GM10266 (cell line): ENCODE data around the gene MERTK.
"Not testable (repeated sequence)": the region's sequence is repeated elsewhere in the genome, so short reads cannot be mapped to it uniquely, and the experiment has no call there.

ENCODE experiments used
- DNase-seq: peaks from one replicate; pipeline ENCODE4 v3.0.0; 2012; ENCODE audit errors: extremely low spot score
- TF ChIP-seq, protein P1 (sequence below): IDR thresholded peaks from 2 replicates; pipeline ENCODE4 v1.5.1; 2012; ENCODE audit warnings: mild to moderate bottlenecking, low read depth; ENCODE audit not compliant: control insufficient read depth, insufficient read depth; ENCODE audit errors: missing control alignments

Gene MERTK

DNA sequence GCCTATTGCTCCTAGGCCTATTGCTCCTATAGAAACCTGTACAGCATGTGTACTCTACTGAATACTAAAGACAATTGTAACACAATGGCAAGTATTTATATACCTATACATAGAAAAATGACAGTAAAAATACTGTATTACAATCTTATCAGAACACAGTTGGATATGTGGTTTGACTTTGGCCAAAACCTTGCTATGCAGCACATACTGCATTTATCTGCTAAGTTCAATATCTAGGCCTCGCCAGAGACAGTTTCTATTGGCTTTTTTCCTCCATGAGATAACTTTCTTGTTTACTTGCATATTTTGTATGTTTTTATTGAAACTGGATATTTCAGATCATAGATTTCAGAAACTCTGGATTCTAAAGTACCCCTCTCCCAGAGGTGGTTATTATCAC, 137.4 kb downstream of the MERTK start:
- TF ChIP-seq, protein P1, sequence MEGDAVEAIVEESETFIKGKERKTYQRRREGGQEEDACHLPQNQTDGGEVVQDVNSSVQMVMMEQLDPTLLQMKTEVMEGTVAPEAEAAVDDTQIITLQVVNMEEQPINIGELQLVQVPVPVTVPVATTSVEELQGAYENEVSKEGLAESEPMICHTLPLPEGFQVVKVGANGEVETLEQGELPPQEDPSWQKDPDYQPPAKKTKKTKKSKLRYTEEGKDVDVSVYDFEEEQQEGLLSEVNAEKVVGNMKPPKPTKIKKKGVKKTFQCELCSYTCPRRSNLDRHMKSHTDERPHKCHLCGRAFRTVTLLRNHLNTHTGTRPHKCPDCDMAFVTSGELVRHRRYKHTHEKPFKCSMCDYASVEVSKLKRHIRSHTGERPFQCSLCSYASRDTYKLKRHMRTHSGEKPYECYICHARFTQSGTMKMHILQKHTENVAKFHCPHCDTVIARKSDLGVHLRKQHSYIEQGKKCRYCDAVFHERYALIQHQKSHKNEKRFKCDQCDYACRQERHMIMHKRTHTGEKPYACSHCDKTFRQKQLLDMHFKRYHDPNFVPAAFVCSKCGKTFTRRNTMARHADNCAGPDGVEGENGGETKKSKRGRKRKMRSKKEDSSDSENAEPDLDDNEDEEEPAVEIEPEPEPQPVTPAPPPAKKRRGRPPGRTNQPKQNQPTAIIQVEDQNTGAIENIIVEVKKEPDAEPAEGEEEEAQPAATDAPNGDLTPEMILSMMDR = no peak
- DNase-seq = no peak

DNA sequence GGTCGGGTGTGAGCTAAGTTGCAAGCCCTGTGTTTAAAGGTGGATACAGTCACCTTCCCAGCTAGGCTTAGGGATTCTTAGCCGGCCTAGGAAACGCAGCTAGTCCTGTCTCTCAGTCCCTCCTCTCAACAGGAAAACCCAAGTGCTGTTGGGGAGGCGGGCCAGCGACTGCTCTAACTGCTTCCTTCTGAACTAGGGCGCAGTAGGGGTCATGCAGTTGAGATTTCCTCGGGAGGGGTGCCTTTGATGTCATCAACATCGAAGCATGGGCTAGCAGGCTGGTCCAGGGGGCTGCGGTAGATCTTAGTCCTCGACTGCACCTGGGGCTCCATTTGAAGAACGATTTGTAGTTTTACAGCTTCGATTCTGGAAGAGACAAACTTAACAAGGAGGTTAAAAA, 141.1 kb downstream of the MERTK start:
- DNase-seq = not testable (repeated sequence)

DNA sequence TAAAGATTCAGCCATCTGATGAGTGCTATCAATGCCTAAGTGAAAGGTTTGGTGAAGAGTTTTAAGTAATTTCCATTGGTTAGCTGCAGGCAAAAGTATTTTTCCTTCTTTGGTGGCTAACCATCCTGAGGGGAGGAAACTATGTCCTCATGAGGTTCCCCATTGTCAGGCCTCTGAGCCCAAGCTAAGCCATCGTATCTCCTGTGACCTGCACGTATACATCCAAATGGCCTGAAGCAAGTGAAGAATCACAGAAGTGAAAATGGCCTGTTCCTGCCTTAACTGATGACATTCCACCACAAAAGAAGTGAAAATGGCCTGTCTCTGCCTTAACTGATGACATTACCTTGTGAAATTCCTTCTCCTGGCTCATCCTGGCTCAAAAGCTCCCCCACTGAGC, 141.7 kb downstream of the MERTK start:
- not testable (repeated sequence) for DNase-seq

DNA sequence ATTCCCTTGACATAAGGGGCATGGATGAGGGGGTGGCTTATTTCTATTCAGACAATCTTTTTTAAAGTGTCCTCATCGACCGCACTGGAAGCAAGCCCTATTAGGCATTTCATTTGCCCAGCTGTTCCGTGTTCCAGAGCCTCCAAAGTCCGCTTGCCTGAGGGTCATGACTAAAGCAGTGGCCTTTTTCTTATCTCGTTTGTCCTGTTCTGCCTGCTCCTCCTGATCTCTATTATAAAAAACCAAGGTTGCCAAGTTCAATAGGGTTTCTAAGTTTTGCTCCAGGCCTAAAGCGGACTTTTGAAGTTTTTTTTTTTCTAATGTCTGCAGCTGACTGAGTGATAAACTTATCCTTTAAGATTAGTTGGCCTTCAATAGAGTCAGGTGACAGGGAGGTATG, 143.1 kb downstream of the MERTK start:
- DNase-seq = not testable (repeated sequence)

DNA sequence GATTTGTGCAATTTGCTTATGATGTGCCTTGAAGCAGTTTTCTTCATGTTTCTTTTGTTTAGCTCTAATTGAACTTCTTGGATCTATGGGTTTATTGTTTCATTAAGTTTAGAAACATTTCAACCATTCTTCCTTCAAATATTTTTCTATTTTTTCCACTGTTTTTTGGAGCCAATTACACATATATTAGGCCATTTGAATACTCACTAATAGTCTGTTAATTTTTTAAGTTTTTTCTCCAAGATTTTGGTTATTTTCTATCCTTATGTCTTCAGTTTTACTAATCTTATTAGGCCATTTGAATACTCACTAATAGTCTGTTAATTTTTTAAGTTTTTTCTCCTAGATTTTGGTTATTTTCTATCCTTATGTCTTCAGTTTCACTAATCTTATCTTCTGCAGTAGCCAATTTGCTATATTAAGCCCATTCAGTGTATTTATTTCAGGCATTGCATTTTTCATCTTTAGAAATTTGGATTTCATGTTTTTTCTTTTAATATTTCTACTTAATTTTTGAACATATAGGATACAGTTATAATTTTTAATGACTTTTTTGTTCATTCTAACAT, 147.1 kb downstream of the MERTK start:
- TF ChIP-seq, protein P1 = no peak
- DNase-seq = no peak

DNA sequence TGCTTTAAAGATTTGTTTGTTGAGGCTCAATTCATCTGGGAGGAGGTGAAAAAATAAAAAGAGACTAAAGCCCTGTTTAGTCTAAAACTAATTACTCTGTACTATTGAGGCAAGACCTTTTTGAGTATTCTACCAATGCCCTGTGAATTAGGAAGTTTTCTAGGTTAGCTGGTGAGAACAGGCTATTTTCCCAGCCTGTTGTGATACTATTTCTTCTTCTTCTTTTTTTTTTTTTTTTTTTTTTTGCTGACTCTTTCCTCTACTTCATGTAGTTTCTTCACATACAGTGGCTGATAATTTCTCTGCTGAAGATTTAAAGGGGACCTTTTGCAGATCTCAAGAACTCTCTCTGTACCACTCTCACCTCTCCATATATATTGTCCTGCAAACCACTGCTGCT, 147.8 kb downstream of the MERTK start:
- no peak for DNase-seq
- TF ChIP-seq, protein P1 = no peak

DNA sequence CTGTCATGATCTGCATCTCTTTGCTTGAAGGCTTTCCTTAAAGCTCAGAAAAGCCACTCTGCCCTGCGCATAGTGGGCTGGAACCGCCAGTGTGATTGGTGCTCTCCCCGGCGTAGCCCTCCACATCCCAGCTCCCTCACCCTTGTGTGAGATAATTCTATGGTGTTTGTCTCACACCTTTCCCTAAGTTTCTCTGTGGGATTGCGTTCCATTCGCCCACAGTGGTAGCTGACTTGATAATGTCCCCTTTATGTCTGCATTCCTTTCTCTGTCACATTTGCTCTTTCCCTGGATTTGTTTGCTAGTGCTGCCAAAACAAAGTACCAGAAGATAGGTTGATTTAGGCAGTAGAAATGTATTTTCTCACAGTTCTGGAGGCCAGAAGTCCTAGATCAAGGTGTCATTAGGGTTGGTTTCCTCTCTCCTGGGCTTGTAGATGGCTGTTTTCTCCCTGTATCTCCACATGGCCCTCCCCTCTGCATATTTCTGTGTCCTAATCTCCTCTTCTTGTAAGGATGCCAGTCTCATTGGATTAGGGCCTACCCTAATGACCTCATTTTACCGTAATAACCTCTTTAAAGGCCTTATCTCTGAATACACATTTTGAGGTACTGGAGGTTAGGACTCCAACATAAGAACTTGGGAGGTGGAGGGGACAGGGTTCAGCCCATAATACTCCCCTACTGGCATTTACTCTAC, 149.3 kb downstream of the MERTK start:
- no peak for DNase-seq
- TF ChIP-seq, protein P1 = no peak

DNA sequence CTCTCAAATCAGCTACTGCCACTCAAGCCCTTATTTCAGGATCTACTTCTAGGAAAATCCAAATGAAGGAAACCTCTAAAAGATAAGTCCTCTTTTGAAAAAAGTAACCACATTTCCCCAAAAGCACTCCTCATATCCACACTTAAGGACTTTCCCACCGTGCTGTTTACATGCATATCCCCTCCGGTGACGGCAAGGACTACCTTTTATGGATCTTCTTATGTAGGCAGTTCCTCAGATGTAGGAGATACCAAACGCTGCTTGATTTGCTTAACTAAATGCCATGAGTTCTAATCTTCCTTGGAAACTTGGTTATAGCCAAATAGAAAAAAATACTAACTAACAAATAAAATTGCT, 149.8 kb downstream of the MERTK start:
- TF ChIP-seq, protein P1 = no peak
- no peak for DNase-seq

DNA sequence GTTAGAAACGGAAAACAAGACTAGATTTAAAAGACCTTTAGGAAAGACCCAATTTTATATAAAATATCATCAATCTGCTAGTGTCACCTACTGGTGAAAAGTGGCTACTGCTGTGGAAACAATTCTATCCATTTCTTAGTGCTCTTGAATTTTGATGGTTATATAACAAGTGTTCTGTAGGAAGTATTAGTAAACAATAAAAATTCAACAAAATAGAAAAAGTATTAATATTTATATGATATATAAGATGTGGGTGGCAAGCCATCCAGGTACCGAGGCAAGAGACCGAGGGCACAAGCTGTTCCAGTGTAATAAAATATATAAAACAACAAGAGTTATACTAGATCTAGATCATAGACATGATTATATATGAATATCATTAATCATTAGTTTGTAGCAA, 150.5 kb downstream of the MERTK start:
- TF ChIP-seq, protein P1 = peak; percentile 75
- DNase-seq = peak; percentile 23
